Muscle of arm (tissue), 12 donors: ENCODE data around the gene ARL6. TPM values are rescaled to one million over a fixed set of nuclear protein-coding genes. Genes with fewer than 3 reads are reported as not detected.

Experiments used
- polyA plus RNA-seq, 12 donors: library from polyadenylated mRNA; unstranded; fragments of 120-200 nt; gene quantifications; one replicate each; pipeline ENCODE4 v1.2.1, GENCODE V29; 2013; ENCODE audit not compliant: insufficient read length in 12 of 12

Gene ARL6
- polyA plus RNA-seq, 12 donors: 6.0 to 14.2 (median 7.2) TPM; not detected in 1

Other genes with a start within 250 kb of the ARL6 start
- gene CRYBG3, start 57.3 kb downstream of the ARL6 start, polyA plus RNA-seq: 10 to 100 TPM in 11 of 12 donors, not detected in 1; 20.0 to 32.6 (median 26.3) TPM
- 10 to 100 TPM in 11 of 12 donors, not detected in 1; 36.3 to 53.7 (median 45.6) TPM for gene RIOX2, start 207.7 kb downstream of the ARL6 start, polyA plus RNA-seq